Erythroblast (primary cell): ENCODE data around the gene ZBP1.

Experiments
- GATA1 ChIP-seq: IDR thresholded peaks from 2 replicates; pipeline ENCODE4 v1.6.1; 2011; ENCODE audit warnings: low read depth, mild to moderate bottlenecking, control low read depth, low read length, moderate library complexity
- POLR2A ChIP-seq: IDR thresholded peaks from 2 replicates; pipeline ENCODE4 v1.6.1; 2011; ENCODE audit warnings: mild to moderate bottlenecking, low read length

GRCh38 chr20:57652606-57653545 is 32.6 kb upstream of the ZBP1 start:
- TF ChIP-seq POLR2A (no peak), GATA1 (no peak)
